ENCODE data around the gene IL17B.

- TF ChIP-seq CTCF (IDR thresholded peaks at IDR 0.05) (no peak), POLR2A (IDR thresholded peaks at IDR 0.05) (no peak), POLR2AphosphoS5 (IDR thresholded peaks at IDR 0.05) (peak; percentile 3)
These were observed 27.9 kb upstream of the IL17B start for GRCh38 chr5:149406979-149407306.
